ENCODE data around the gene CTTNBP2NL.
"Not testable (repeated sequence)": the region's sequence is repeated elsewhere in the genome, so short reads cannot be mapped to it uniquely, and the experiment has no call there.

- TF ChIP-seq, protein P1, sequence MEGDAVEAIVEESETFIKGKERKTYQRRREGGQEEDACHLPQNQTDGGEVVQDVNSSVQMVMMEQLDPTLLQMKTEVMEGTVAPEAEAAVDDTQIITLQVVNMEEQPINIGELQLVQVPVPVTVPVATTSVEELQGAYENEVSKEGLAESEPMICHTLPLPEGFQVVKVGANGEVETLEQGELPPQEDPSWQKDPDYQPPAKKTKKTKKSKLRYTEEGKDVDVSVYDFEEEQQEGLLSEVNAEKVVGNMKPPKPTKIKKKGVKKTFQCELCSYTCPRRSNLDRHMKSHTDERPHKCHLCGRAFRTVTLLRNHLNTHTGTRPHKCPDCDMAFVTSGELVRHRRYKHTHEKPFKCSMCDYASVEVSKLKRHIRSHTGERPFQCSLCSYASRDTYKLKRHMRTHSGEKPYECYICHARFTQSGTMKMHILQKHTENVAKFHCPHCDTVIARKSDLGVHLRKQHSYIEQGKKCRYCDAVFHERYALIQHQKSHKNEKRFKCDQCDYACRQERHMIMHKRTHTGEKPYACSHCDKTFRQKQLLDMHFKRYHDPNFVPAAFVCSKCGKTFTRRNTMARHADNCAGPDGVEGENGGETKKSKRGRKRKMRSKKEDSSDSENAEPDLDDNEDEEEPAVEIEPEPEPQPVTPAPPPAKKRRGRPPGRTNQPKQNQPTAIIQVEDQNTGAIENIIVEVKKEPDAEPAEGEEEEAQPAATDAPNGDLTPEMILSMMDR (conservative IDR thresholded peaks at IDR 0.05): not testable (repeated sequence)
- not testable (repeated sequence) for TF ChIP-seq EZH2 (IDR thresholded peaks at IDR 0.05; ENCODE audit: low read depth)
Observed at GRCh38 chr1:112400706-112401105, 4.7 kb downstream of the CTTNBP2NL start.

All from PC-9 (cell line).